A549 (cell line): ENCODE measurements around the gene CSF2. TPM values are rescaled to one million over a fixed set of nuclear protein-coding genes. Genes with fewer than 3 reads are reported as not detected.

Source experiments
- ATAC-seq, 2 experiments: fragments of 200-7000 bp in 1 of 2; fragments of >200 bp in 1 of 2; cut with Nextera tagmentation in 1 of 2; cut with Tn5 transposase in 1 of 2; 3 replicates each; pipeline versions ENCODE4 v1.8.0 to v1.9.1; 2018 to 2020; ENCODE audit warnings: mild to moderate bottlenecking in 1 of 2, moderate library complexity in 1 of 2
- CTCF ChIA-PET: fragments of 300-600 bp; sonication (Branson Sonifier 250); formaldehyde crosslinking; extraction: SDS; loops from one replicate; lab custom pipeline; 2021; ENCODE audit warnings: antibody characterized with exemption, inconsistent platforms; lab: Yijun Ruan, JAX
- POLR2A ChIA-PET: fragments of 350-600 bp; formaldehyde crosslinking; extraction: SDS; loops from one replicate; lab custom pipeline; 2021; ENCODE audit warnings: antibody characterized with exemption, inconsistent platforms; lab: Yijun Ruan, JAX
- DNase-seq, 2 experiments: peaks; one replicate each; pipeline versions ENCODE4 v3.0.0 to v3.0.0-alpha.2; 2011 to 2016; ENCODE audit warnings: low read depth in 1 of 2, low spot score in 1 of 2
- FAIRE-seq: peaks from 2 replicates; lab custom pipeline; 2011; peaks lifted over from hg19 to GRCh38; lab: Jason Lieb, UNC
- H3K27ac ChIP-seq, 2 experiments: fragments of >200 bp; sonication (Bioruptor Twin); formaldehyde crosslinking; 3 replicates each; pipeline ENCODE4 v1.5.1; 2016 to 2017
- H3K4me1 ChIP-seq: fragments of >200 bp; sonication (Bioruptor Twin); formaldehyde crosslinking; 3 replicates; pipeline ENCODE4 v1.6.1; 2016
- H3K4me2 ChIP-seq: fragments of >200 bp; sonication (Bioruptor Twin); formaldehyde crosslinking; 3 replicates; pipeline ENCODE4 v1.6.1; 2016
- H3K4me3 ChIP-seq: fragments of >200 bp; sonication (Bioruptor Twin); formaldehyde crosslinking; 3 replicates; pipeline ENCODE4 v1.5.1; 2016
- H3K9me3 ChIP-seq: fragments of >200 bp; sonication (Bioruptor Twin); formaldehyde crosslinking; 3 replicates; pipeline ENCODE4 v1.6.1; 2016
- CBX2 ChIP-seq: fragments of 200-600 bp; sonication (generic); IDR thresholded peaks from 2 replicates; pipeline ENCODE4 v1.6.1; 2016; ENCODE audit warnings: low read depth, mild to moderate bottlenecking, borderline replicate concordance
- CBX8 ChIP-seq: fragments of 200-600 bp; sonication (generic); IDR thresholded peaks from 2 replicates; pipeline ENCODE4 v1.6.1; 2016
- EHMT2 ChIP-seq: fragments of 200-600 bp; sonication (generic); IDR thresholded peaks from 2 replicates; pipeline ENCODE4 v1.6.1; 2016; ENCODE audit warnings: antibody characterized with exemption, low read depth, mild to moderate bottlenecking, moderate library complexity
- FOSB ChIP-seq: fragments of 250-450 bp; sonication (Bioruptor Pico); IDR thresholded peaks from 2 replicates; pipeline ENCODE4 v1.5.0; 2020; ENCODE audit warnings: mild to moderate bottlenecking, moderate library complexity
- GATA3 ChIP-seq: IDR thresholded peaks from 2 replicates; pipeline ENCODE4 v1.6.1; 2012; ENCODE audit warnings: borderline replicate concordance
- HEYL ChIP-seq: fragments of 250-450 bp; sonication (Bioruptor Pico); IDR thresholded peaks from 2 replicates; pipeline ENCODE4 v1.8.0; 2021; ENCODE audit warnings: mild to moderate bottlenecking, moderate library complexity
- HOXB5 ChIP-seq: fragments of 250-450 bp; sonication (Bioruptor Pico); IDR thresholded peaks from 2 replicates; pipeline ENCODE4 v1.5.0; 2020; ENCODE audit warnings: mild to moderate bottlenecking, moderate library complexity
- JUN ChIP-seq, 2 experiments: fragments of >200 bp; sonication (Bioruptor Twin); formaldehyde crosslinking; IDR thresholded peaks; 2 replicates in 1 of 2; 3 replicates in 1 of 2; pipeline ENCODE4 v1.6.1; 2016 to 2017
- KDM1A ChIP-seq: fragments of 200-600 bp; sonication (generic); IDR thresholded peaks from 2 replicates; pipeline ENCODE4 v1.6.1; 2016; ENCODE audit warnings: low read depth, mild to moderate bottlenecking
- MAFK ChIP-seq: fragments of 450-650 bp; IDR thresholded peaks from 2 replicates; pipeline ENCODE4 v1.6.1; 2014; ENCODE audit not compliant: partially characterized antibody
- MYC ChIP-seq: IDR thresholded peaks from 2 replicates; pipeline ENCODE4 v1.6.1; 2012; ENCODE audit warnings: mild to moderate bottlenecking, inconsistent platforms, low read length, improper control_type of control experiment, borderline replicate concordance
- NPAS2 ChIP-seq: fragments of 250-450 bp; sonication (Bioruptor Pico); IDR thresholded peaks from 2 replicates; pipeline ENCODE4 v1.8.0; 2022; ENCODE audit warnings: mild to moderate bottlenecking, moderate library complexity, borderline replicate concordance
- PHF8 ChIP-seq: fragments of 200-600 bp; sonication (generic); IDR thresholded peaks from 2 replicates; pipeline ENCODE4 v1.6.1; 2016; ENCODE audit warnings: low read depth, mild to moderate bottlenecking, antibody characterized with exemption, moderate library complexity, borderline replicate concordance
- POLR2A ChIP-seq: IDR thresholded peaks from 2 replicates; pipeline ENCODE4 v1.6.1; 2012; ENCODE audit warnings: mild to moderate bottlenecking, low read length
- SMC3 ChIP-seq: fragments of >200 bp; sonication (Bioruptor Twin); formaldehyde crosslinking; IDR thresholded peaks from 3 replicates; pipeline ENCODE4 v1.6.1; 2018; ENCODE audit warnings: inconsistent platforms
- ZC3H11A ChIP-seq: fragments of 450-650 bp; IDR thresholded peaks from 2 replicates; pipeline ENCODE4 v1.6.1; 2014; ENCODE audit warnings: antibody characterized with exemption, mild to moderate bottlenecking
- ZFP36 ChIP-seq: fragments of 450-650 bp; IDR thresholded peaks from 2 replicates; pipeline ENCODE4 v1.6.1; 2014; ENCODE audit warnings: borderline replicate concordance; ENCODE audit not compliant: partially characterized antibody
- WGBS: methylation state at CpG from one replicate; pipeline ENCODE4 v1.1.6; 2017; ENCODE audit errors: missing lambda C conversion rate; 5-methylcytosine and 5-hydroxymethylcytosine counted together
- polyA plus RNA-seq, 4 experiments: library from polyadenylated mRNA; depleted of rRNA in 3 of 4; stranded (reverse); fragments of >200 nt; fragmentation: RNase III in 1 of 4; extraction: RNeasy Plus Mini Kit Qiagen cat#74134 plus additional on column Dnase treatment in 1 of 4; gene quantifications; 2 replicates in 3 of 4; 3 replicates in 1 of 4; pipeline ENCODE4 v1.2.3, GENCODE V29; 2011 to 2017
- TF ChIP-seq, protein P1 (sequence below): fragments of 450-650 bp; IDR thresholded peaks from 2 replicates; pipeline ENCODE4 v1.6.1; 2014; ENCODE audit warnings: antibody characterized with exemption
- TF ChIP-seq, protein P2 (sequence below): fragments of 200-600 bp; sonication (generic); IDR thresholded peaks from 2 replicates; pipeline ENCODE4 v1.6.1; 2016; ENCODE audit warnings: antibody characterized with exemption, mild to moderate bottlenecking, moderate library complexity
- TF ChIP-seq, protein P3 (sequence below): fragments of >200 bp; sonication (Bioruptor Twin); formaldehyde crosslinking; IDR thresholded peaks from 3 replicates; pipeline ENCODE4 v1.6.1; 2016

The CSF2 gene
- polyA plus RNA-seq, 2 of the 4 experiments (the other 2 are of a cell fraction): not detected

DNA sequence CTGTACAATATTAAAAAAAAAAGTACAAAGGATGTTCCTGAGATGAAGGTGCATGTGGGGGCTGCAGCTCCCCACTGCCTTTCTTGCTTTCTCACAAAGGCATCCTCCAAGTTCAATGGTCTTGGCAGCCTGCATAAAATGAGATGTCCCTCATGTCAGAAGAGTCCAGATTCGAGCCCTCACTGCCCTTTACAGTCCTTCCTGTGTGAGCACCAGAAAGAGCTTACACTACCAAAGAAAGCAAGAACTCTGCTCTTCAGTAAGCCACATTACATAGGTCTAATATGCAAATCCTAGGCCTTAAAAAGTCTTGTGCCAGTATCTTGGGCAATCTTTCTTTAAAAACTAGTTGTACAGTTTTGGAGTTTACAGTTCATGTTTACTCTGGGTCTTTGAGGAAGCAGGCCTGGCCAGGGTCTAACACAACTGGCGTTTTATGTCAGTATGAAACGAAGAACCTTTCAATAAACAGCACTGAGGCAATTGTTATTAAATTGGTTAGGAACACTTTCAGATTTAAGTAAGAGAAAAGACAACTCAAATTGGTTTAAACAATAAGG, 36.0 kb downstream of the CSF2 start:
- H3K4me1 ChIP-seq: peaks cover 2% of the 10 kb centered on the region; the same call in 1 of the 3 replicates
- FAIRE-seq (no peak), ATAC-seq (no peak), DNase-seq (no peak)
- ChIA-PET CTCF (interaction anchor here (0.8 to 3.0 kb wide), 2 partner anchors 9 to 45 kb away, joined by 5 to 13 read pairs; no protein-coding TSS in a partner anchor), POLR2A (no interaction called here)
- no peak overlapping the region for H3K4me3 ChIP-seq
- no peak overlapping the region for H3K4me2 ChIP-seq
- H3K9me3 ChIP-seq: no peaks in the 10 kb centered on the region; the same call in 2 of the 3 replicates
- no peak overlapping the region for H3K27ac ChIP-seq
- TF ChIP-seq SMC3 (no peak), HOXB5 (CRISPR knock-in tag) (no peak), KDM1A (no peak), CBX2 (no peak), PHF8 (no peak), CBX8 (no peak), ZFP36 (no peak), MYC (no peak), JUN (IDR thresholded peaks at IDR 0.05) (no peak), POLR2A (no peak), GATA3 (no peak), NPAS2 (CRISPR knock-in tag) (no peak), ZC3H11A (no peak), FOSB (CRISPR knock-in tag) (no peak), EHMT2 (no peak)
- TF ChIP-seq, protein P1, sequence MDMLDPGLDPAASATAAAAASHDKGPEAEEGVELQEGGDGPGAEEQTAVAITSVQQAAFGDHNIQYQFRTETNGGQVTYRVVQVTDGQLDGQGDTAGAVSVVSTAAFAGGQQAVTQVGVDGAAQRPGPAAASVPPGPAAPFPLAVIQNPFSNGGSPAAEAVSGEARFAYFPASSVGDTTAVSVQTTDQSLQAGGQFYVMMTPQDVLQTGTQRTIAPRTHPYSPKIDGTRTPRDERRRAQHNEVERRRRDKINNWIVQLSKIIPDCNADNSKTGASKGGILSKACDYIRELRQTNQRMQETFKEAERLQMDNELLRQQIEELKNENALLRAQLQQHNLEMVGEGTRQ: no peak
- TF ChIP-seq, protein P2, sequence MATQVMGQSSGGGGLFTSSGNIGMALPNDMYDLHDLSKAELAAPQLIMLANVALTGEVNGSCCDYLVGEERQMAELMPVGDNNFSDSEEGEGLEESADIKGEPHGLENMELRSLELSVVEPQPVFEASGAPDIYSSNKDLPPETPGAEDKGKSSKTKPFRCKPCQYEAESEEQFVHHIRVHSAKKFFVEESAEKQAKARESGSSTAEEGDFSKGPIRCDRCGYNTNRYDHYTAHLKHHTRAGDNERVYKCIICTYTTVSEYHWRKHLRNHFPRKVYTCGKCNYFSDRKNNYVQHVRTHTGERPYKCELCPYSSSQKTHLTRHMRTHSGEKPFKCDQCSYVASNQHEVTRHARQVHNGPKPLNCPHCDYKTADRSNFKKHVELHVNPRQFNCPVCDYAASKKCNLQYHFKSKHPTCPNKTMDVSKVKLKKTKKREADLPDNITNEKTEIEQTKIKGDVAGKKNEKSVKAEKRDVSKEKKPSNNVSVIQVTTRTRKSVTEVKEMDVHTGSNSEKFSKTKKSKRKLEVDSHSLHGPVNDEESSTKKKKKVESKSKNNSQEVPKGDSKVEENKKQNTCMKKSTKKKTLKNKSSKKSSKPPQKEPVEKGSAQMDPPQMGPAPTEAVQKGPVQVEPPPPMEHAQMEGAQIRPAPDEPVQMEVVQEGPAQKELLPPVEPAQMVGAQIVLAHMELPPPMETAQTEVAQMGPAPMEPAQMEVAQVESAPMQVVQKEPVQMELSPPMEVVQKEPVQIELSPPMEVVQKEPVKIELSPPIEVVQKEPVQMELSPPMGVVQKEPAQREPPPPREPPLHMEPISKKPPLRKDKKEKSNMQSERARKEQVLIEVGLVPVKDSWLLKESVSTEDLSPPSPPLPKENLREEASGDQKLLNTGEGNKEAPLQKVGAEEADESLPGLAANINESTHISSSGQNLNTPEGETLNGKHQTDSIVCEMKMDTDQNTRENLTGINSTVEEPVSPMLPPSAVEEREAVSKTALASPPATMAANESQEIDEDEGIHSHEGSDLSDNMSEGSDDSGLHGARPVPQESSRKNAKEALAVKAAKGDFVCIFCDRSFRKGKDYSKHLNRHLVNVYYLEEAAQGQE: no peak
- WGBS: 47% methylated on average over 3 of the region's 3 CpGs

DNA sequence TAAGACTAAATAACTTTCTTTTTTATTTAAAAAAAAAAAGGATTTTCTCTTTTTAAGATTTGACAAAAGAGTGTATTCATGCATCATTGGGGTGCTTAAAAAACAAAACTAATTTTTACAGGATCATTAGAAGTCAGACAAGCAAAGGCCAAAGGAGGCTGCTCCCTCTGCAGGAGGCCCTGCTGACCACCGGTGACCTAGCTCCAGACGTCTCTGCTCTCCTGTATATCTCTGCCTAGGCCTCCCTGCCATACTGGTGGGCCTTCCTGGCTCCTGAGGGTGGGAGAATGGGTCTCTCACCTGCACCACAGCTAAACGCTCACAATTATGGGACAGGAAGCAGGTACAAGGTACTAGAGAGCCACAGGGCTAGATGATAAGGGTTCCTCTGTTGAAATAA, 36.6 kb downstream of the CSF2 start:
- no peak overlapping the region for H3K4me2 ChIP-seq
- DNase-seq (no peak), FAIRE-seq (no peak), ATAC-seq (no peak)
- no peak overlapping the region for H3K4me3 ChIP-seq
- no peak overlapping the region for H3K27ac ChIP-seq
- POLR2A ChIA-PET: no interaction called here
- CTCF ChIA-PET: interaction anchor here (0.8 to 3.0 kb wide), 2 partner anchors 10 to 46 kb away, joined by 5 to 13 read pairs; no protein-coding TSS in a partner anchor
- 71% methylated on average over 3 of the region's 3 CpGs for WGBS
- H3K4me1 ChIP-seq: no peaks in the 10 kb centered on the region
- no peaks in the 10 kb centered on the region; the same call in 2 of the 3 replicates for H3K9me3 ChIP-seq
- TF ChIP-seq EHMT2 (no peak), HEYL (CRISPR knock-in tag) (no peak), JUN (IDR thresholded peaks at IDR 0.05) (no peak), ZFP36 (no peak), CBX2 (no peak), MAFK (no peak)
- TF ChIP-seq, protein P3, sequence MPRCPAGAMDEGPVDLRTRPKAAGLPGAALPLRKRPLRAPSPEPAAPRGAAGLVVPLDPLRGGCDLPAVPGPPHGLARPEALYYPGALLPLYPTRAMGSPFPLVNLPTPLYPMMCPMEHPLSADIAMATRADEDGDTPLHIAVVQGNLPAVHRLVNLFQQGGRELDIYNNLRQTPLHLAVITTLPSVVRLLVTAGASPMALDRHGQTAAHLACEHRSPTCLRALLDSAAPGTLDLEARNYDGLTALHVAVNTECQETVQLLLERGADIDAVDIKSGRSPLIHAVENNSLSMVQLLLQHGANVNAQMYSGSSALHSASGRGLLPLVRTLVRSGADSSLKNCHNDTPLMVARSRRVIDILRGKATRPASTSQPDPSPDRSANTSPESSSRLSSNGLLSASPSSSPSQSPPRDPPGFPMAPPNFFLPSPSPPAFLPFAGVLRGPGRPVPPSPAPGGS: no peak
